GM19035 (cell line): ENCODE data around the gene XXYLT1.
"Not testable (repeated sequence)": the region's sequence is repeated elsewhere in the genome, so short reads cannot be mapped to it uniquely, and the experiment has no call there.

ENCODE experiments used
- ATAC-seq: cut with Tn5 transposase; IDR thresholded peaks from one replicate; pipeline ENCODE4 v1.9.1; 2021; ENCODE audit not compliant: unreplicated experiment

XXYLT1 gene

GRCh38 chr3:195101001-195101583 lies 169.9 kb downstream of the XXYLT1 start:
- no peak for ATAC-seq

- no peak for ATAC-seq
These were observed 170.8 kb downstream of the XXYLT1 start for GRCh38 chr3:195099951-195100785.

- no peak for ATAC-seq
These were observed 172.0 kb downstream of the XXYLT1 start for GRCh38 chr3:195098741-195099525.

- ATAC-seq, result no peak
These were observed 173.4 kb downstream of the XXYLT1 start for GRCh38 chr3:195097331-195098255.

GRCh38 chr3:195096484-195097330 lies 174.3 kb downstream of the XXYLT1 start:
- ATAC-seq, result no peak

- no peak for ATAC-seq
These were observed 174.9 kb downstream of the XXYLT1 start for GRCh38 chr3:195096053-195096452.

- ATAC-seq, result no peak
These were observed 175.3 kb downstream of the XXYLT1 start for GRCh38 chr3:195095704-195096036.

- peak; percentile 59 for ATAC-seq
These were observed 175.8 kb downstream of the XXYLT1 start for GRCh38 chr3:195095035-195095703.

- ATAC-seq, result peak; percentile 64
These were observed 176.6 kb downstream of the XXYLT1 start for GRCh38 chr3:195094191-195094921.

- peak; percentile 9 for ATAC-seq
These were observed 177.2 kb downstream of the XXYLT1 start for GRCh38 chr3:195093731-195094130.

GRCh38 chr3:195087840-195088601 lies 182.9 kb downstream of the XXYLT1 start:
- not testable (repeated sequence) for ATAC-seq

- no peak for ATAC-seq
These were observed 183.6 kb downstream of the XXYLT1 start for GRCh38 chr3:195087328-195087727.

GRCh38 chr3:195086885-195087284 lies 184.1 kb downstream of the XXYLT1 start:
- no peak for ATAC-seq

GRCh38 chr3:195086341-195086740 lies 184.6 kb downstream of the XXYLT1 start:
- ATAC-seq, result no peak

- no peak for ATAC-seq
These were observed 185.4 kb downstream of the XXYLT1 start for GRCh38 chr3:195085356-195086130.

GRCh38 chr3:195084746-195085145 lies 186.2 kb downstream of the XXYLT1 start:
- no peak for ATAC-seq

GRCh38 chr3:195083659-195084058 lies 187.3 kb downstream of the XXYLT1 start:
- ATAC-seq, result no peak
